Loucy (cell line): ENCODE data around the gene CNTFR.

Source experiments
- H2AFZ ChIP-seq: fragments of 200-600 bp; sonication (generic); 2 replicates; pipeline ENCODE4 v1.6.0; 2016; ENCODE audit warnings: antibody characterized with exemption, mild to moderate bottlenecking, low read length, moderate library complexity
- H3F3A ChIP-seq: fragments of 200-600 bp; 2 replicates; pipeline ENCODE4 v1.6.0; 2016; ENCODE audit warnings: antibody characterized with exemption, low read depth, mild to moderate bottlenecking
- H3K27me3 ChIP-seq: fragments of 200-600 bp; sonication (generic); 2 replicates; pipeline ENCODE4 v1.6.1; 2014; ENCODE audit warnings: low read length, mild to moderate bottlenecking; ENCODE audit not compliant: insufficient read depth, poor library complexity, severe bottlenecking
- H3K36me3 ChIP-seq: fragments of 200-600 bp; sonication (generic); 2 replicates; pipeline ENCODE4 v1.6.1; 2016; ENCODE audit warnings: low read length; ENCODE audit not compliant: insufficient read depth
- H3K4me1 ChIP-seq: fragments of 200-600 bp; sonication (generic); 2 replicates; pipeline ENCODE4 v1.5.1; 2014; ENCODE audit warnings: low read length, mild to moderate bottlenecking; ENCODE audit not compliant: insufficient read depth, poor library complexity, severe bottlenecking
- H3K4me2 ChIP-seq: fragments of 200-600 bp; sonication (generic); 2 replicates; pipeline ENCODE4 v1.6.0; 2014; ENCODE audit warnings: antibody characterized with exemption, low read length, low read depth, mild to moderate bottlenecking; ENCODE audit not compliant: poor library complexity, severe bottlenecking
- H3K4me3 ChIP-seq: fragments of 200-600 bp; sonication (generic); 2 replicates; pipeline ENCODE4 v1.5.1; 2014; ENCODE audit warnings: low read length, mild to moderate bottlenecking, mixed read lengths; ENCODE audit not compliant: poor library complexity, severe bottlenecking
- H3K79me2 ChIP-seq: fragments of 200-600 bp; sonication (generic); 2 replicates; pipeline ENCODE4 v1.6.1; 2014; ENCODE audit warnings: low read length; ENCODE audit not compliant: insufficient read depth
- H3K9ac ChIP-seq: fragments of 200-600 bp; sonication (generic); 2 replicates; pipeline ENCODE4 v1.6.0; 2014; ENCODE audit warnings: mild to moderate bottlenecking, low read depth, low read length, moderate library complexity; ENCODE audit not compliant: poor library complexity, severe bottlenecking
- H3K9me2 ChIP-seq: fragments of 200-600 bp; sonication (generic); replicated peaks from 2 replicates; pipeline ENCODE4 v1.6.1; 2016; ENCODE audit warnings: low read depth, low read length, mixed read lengths
- H3K9me3 ChIP-seq: fragments of 200-600 bp; sonication (generic); 2 replicates; pipeline ENCODE4 v1.6.1; 2014; ENCODE audit warnings: mild to moderate bottlenecking, antibody characterized with exemption, low read length, low read depth; ENCODE audit not compliant: insufficient read depth
- H4K20me1 ChIP-seq: fragments of 200-600 bp; sonication (generic); 2 replicates; pipeline ENCODE4 v1.6.0; 2014; ENCODE audit warnings: antibody characterized with exemption, low read length, mild to moderate bottlenecking; ENCODE audit not compliant: insufficient read depth, poor library complexity, severe bottlenecking
- EZH2phosphoT487 ChIP-seq: fragments of 200-600 bp; IDR thresholded peaks from 2 replicates; pipeline ENCODE4 v1.6.1; 2018; ENCODE audit warnings: antibody characterized with exemption, mild to moderate bottlenecking, moderate library complexity, borderline replicate concordance
- TF ChIP-seq, protein P1 (sequence below): fragments of 200-600 bp; sonication (generic); conservative IDR thresholded peaks from 2 replicates; pipeline ENCODE4 v1.5.1; 2014; ENCODE audit warnings: mild to moderate bottlenecking, antibody characterized with exemption, low read length

The CNTFR gene

DNA sequence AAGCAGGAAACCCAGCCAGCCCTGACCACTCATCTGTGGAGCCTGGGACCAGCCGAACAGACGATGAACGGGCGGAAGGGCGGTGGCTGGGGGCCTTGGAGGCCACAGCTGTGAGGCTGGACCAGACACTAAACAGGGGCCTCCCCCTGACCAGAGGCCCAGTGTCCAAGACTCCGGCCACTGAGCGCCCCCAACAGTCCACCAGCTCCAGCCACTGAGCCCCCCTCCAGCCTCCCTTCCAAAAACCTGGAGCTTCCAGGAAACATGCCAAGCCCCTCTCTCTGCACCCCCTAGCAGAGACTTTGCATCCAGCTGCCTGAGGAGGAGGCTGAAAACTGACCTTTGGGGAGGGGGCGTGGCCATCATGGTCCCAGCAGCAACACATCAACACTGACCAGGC lies 23.2 kb downstream of the CNTFR start:
- no peaks in the 10 kb centered on the region for H3K27me3 ChIP-seq
- H3K36me3 ChIP-seq, result no peaks in the 10 kb centered on the region
- no peak overlapping the region for H3K9ac ChIP-seq
- H3K4me2 ChIP-seq, result no peak overlapping the region
- no peak for TF ChIP-seq EZH2phosphoT487
- TF ChIP-seq, protein P1, sequence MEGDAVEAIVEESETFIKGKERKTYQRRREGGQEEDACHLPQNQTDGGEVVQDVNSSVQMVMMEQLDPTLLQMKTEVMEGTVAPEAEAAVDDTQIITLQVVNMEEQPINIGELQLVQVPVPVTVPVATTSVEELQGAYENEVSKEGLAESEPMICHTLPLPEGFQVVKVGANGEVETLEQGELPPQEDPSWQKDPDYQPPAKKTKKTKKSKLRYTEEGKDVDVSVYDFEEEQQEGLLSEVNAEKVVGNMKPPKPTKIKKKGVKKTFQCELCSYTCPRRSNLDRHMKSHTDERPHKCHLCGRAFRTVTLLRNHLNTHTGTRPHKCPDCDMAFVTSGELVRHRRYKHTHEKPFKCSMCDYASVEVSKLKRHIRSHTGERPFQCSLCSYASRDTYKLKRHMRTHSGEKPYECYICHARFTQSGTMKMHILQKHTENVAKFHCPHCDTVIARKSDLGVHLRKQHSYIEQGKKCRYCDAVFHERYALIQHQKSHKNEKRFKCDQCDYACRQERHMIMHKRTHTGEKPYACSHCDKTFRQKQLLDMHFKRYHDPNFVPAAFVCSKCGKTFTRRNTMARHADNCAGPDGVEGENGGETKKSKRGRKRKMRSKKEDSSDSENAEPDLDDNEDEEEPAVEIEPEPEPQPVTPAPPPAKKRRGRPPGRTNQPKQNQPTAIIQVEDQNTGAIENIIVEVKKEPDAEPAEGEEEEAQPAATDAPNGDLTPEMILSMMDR, result no peak
- H3K4me1 ChIP-seq, result no peaks in the 10 kb centered on the region
- H3K4me3 ChIP-seq, result no peak overlapping the region
- no peaks in the 10 kb centered on the region for H3K9me3 ChIP-seq
- no peaks in the 10 kb centered on the region for H4K20me1 ChIP-seq
- H3F3A ChIP-seq, result no peaks in the 10 kb centered on the region
- no peak overlapping the region for H2AFZ ChIP-seq
- no peaks in the 10 kb centered on the region for H3K79me2 ChIP-seq
- no peaks in the 10 kb centered on the region for H3K9me2 ChIP-seq

DNA sequence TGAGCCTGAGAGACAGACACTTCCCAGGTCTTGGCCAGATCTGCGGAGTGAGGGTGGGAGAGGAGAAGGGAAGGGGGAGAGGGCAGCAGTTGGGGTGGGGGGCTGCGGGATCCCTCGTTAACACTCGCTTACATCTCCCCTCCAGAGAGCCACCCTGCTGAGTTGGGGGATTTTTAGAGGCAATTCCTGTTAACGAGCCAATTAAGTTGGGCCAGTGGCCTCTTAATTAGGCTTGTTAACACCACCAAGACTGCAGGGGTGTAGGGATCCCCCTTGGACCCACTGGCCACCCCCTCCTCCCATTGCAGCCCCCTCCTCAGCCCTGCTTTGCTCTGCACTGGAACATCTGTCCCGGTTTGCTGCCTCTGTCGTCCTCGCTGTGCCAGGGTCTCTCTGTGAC lies 23.7 kb downstream of the CNTFR start:
- no peak overlapping the region for H3K9ac ChIP-seq
- H3K9me3 ChIP-seq, result no peaks in the 10 kb centered on the region
- no peak for TF ChIP-seq EZH2phosphoT487
- TF ChIP-seq, protein P1, result no peak
- H3K4me2 ChIP-seq, result no peak overlapping the region
- no peaks in the 10 kb centered on the region for H3K9me2 ChIP-seq
- H3K79me2 ChIP-seq, result no peaks in the 10 kb centered on the region
- no peaks in the 10 kb centered on the region for H3K4me1 ChIP-seq
- H3K4me3 ChIP-seq, result no peak overlapping the region
- H4K20me1 ChIP-seq, result no peaks in the 10 kb centered on the region
- no peak overlapping the region for H2AFZ ChIP-seq
- no peaks in the 10 kb centered on the region for H3F3A ChIP-seq
- no peaks in the 10 kb centered on the region for H3K27me3 ChIP-seq
- H3K36me3 ChIP-seq, result no peaks in the 10 kb centered on the region

- H3K4me3 ChIP-seq, result no peak overlapping the region
These were observed 24.9 kb downstream of the CNTFR start for GRCh38 chr9:34564617-34565016.

More at GRCh38 chr9:34564617-34565016, 24.9 kb downstream of the CNTFR start:
- H4K20me1 ChIP-seq, result no peaks in the 10 kb centered on the region
- no peaks in the 10 kb centered on the region for H3F3A ChIP-seq
- H3K79me2 ChIP-seq, result no peaks in the 10 kb centered on the region
- no peak overlapping the region for H3K4me2 ChIP-seq
- H3K27me3 ChIP-seq, result no peaks in the 10 kb centered on the region
- no peaks in the 10 kb centered on the region for H3K9me3 ChIP-seq
- H3K9me2 ChIP-seq, result no peaks in the 10 kb centered on the region
- H2AFZ ChIP-seq, result no peak overlapping the region
- no peaks in the 10 kb centered on the region for H3K36me3 ChIP-seq
- H3K9ac ChIP-seq, result no peak overlapping the region
- H3K4me1 ChIP-seq, result no peaks in the 10 kb centered on the region
- TF ChIP-seq EZH2phosphoT487, result no peak
- TF ChIP-seq, protein P1, result no peak
